NCI-H2171 treated with DMSO at 0.1 percent for 48 hours (cell line): ENCODE measurements around the gene CIDEA.
A peak's percentile ranks its signal among the peaks of the same experiment; 100 is the strongest.

Source experiments
- DNase-seq: peaks from one replicate; lab custom pipeline; 2025; lab: John Stamatoyannopoulos, UW

The CIDEA gene

GRCh38 chr18:12274793-12275192 lies 20.6 kb downstream of the CIDEA start:
- no peak for DNase-seq

DNA sequence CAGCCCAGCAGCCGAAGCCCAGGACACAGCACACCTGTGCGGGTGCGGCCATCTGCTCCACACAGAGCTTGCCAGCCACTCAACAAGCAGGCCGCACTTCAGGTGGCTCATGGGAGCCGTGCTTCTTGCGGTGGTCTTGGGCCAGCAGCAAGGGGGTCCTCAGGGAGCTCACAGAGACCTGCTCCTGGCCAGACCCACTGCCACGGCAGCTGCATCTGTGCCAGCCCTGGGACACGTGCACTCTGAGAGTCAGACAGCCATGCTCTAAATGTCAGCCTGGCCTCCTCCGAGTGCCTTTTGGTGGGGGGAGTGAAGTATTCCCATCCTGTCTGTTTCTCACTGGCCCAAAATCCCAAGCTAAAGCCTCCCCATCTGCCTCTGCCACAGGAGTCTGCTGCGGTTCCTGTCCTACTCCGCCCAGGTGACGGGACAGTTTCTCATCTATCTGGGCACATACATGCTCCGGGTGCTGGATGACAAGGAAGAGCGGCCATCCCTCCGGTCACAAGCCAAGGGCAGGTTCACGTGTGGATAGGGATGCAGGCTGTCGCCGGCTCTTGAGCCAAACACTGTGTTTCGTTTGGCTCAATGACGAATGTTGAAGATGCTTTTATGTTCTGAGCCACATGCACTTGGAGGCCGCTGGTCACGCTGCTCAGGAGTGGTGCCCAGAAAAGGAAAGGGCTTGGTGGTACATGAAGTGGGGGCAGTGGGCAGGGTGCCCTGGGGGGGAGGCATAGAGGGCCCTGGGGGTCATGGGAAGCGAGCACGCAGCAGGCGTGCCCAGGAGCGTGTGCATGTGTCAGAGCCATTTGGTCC lies 22.8 kb downstream of the CIDEA start:
- no peak for DNase-seq

- peak; percentile 9 for DNase-seq
These were observed 24.1 kb downstream of the CIDEA start for GRCh38 chr18:12278215-12278671.

DNA sequence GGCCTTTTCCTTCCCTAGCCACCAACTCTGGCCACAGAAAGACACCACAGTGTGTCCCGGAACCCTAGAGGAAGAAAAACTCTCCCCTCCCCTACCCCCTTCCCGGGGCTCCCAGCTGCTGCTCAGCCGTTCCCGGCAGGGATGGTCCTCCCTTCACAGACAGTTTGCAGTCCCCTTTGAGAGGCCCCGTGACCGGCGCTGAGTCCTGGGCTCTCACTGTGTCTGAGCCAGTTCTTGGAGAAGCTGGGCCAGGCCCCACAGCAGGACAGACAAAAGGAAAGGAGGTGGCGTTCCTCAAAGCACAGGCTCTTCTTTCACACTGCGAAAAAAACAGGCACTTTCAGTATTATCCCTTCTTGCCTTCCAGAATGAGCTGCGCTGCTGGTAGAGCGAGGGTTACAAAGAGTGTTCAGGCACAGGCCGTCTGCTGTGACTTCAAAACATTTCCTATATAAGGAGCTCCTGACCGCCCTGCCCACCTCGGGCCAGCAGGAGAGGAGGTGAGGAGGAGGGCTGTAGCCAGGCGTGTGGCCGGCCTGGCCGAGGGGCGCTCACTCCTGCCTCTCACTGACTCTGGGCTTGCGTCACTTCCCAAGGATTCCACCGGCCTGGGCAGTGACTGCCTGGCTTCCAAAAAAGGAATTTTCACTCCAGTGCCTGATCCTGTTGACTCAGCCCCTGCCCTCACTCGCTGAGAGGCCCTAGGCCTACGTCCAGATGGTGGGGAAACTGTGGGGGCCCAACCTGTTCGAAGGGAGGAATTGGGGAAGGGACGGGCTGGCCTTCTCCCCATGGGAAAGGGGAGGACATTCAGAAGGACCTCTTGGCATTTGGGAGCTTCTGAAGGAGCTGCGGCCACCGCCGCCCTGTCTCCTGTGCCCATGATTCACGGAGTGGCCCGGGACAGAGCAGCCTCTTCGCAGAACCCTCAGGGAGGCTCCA lies 24.9 kb downstream of the CIDEA start:
- DNase-seq = no peak

GRCh38 chr18:12279781-12280531 lies 25.8 kb downstream of the CIDEA start:
- no peak for DNase-seq

DNA sequence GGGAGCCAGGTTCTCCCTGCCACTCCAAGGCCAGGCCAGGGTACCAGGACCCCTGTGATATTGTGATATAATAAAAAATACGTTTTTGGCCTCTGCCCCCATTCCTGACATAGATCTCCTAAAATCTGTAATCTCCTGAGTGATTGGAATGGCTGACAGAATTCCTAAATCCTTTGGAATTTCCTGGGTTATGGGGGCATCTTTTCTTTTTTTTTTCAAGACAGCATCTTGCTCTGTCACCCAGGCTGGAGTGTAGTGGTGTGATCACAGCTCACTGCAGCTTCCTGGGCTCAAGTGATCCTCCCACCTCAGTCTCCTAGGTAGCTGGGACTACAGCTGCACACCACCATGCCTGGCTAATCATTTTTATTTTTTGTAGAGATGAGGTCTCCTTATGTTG lies 27.7 kb downstream of the CIDEA start:
- DNase-seq = no peak

DNA sequence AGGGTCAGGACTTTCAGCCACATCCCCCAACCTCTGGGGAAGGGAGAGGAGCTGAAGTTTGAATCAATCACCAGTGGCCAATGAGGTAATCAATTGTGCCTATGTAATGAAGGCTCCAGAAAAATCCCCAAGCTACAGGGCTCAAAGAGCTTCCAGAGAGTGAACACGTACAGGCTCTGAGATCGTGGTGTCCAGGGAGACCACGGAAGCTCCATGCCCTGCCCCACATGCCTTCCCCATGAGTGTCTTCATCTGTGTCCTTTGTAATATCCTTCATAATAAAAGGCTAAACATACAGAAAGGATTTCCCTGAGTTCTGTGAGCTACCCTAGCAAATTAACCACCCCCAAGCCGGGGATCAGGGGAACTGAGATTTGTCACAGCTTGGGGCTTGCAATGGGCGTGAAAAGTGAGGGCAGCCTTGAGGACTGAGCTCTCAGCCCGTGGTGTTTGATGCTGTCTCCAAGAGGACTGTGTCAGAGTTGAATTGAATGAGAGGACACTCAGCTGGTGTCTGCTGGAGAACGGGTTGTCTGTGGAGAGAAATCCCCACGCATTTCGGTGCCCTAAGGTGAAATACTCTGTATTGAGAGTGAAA lies 28.4 kb downstream of the CIDEA start:
- DNase-seq = no peak

- DNase-seq = no peak
These were observed 29.1 kb downstream of the CIDEA start for GRCh38 chr18:12283256-12283655.

GRCh38 chr18:12283666-12284065 lies 29.5 kb downstream of the CIDEA start:
- no peak for DNase-seq

- no peak for DNase-seq
These were observed 33.0 kb downstream of the CIDEA start for GRCh38 chr18:12287131-12287681.

- DNase-seq = peak; percentile 18
These were observed 33.7 kb downstream of the CIDEA start for GRCh38 chr18:12287684-12288402.

DNA sequence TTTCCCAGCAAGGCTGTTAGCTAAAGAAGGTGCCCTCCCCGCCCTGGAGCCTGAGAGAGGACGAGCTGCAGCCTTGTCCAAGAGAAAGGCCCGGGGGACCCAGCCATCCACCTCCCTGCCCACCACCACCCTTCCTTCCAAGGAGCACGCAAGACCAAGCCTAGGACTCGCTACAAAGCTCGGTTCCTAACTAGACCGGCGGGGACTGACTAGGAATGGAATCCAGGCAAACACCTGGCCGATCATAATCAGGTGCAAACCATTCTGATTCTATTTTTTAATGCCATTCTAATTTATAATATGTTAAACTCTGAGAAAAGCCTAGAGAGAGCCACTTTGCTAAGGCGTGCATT lies 34.2 kb downstream of the CIDEA start:
- no peak for DNase-seq

DNA sequence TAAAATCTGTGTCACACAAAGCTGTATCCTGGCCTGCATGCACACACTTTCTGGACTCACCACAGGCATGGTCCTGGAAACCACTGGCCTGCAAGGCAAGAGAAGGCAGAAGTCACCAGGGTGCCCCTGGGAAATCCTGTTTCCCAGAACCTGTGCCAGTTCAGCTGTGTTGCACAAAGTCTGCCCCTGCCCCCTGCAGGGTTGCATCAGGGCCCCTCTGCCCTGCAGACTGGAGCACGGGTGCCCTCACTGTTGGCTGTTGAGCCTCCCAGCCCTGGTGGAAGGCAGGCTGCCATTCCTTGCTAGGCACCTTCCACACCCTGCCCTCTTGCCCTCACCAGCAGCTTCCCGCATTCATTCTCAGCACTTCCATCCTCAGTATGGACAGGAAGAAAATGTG lies 35.9 kb downstream of the CIDEA start:
- DNase-seq = no peak

DNA sequence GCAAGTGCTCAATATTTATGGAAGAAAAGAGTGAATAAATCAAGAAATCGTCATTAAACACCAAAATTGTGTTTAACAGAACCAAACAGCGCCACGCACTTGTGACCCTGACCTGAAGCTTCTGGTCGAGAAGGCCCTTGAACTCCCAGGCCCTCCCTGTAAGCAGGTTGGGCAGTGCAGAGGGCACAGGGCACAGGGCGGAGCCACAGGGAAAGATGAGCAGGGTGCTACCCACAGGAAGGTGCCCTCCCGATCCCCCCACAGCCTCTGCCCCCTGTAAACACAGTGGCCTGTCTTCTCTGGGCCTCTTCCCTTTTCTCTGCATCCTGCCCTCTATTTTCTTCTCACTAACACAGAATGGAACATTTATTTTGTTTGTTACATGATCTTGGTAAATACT lies 37.0 kb downstream of the CIDEA start:
- DNase-seq = no peak

DNA sequence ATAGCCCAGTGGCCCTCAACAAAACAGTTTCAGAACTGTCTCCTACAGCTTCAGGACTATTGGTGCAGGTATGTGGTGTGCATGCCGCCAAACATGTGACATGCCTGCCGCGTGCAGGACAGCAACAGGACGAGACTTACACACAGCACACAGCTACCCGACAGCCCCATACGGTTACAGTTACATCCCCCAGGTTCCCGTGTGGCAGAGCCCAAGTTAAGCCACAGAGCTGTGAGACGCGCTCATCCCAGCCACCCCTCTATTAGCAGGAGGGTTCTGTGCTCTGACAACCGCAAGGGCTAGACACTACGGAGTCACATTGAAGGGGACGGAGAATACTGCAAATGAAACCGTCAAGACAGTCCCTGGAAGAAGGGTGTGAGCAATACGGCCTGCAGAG lies 37.5 kb downstream of the CIDEA start:
- DNase-seq = no peak

DNA sequence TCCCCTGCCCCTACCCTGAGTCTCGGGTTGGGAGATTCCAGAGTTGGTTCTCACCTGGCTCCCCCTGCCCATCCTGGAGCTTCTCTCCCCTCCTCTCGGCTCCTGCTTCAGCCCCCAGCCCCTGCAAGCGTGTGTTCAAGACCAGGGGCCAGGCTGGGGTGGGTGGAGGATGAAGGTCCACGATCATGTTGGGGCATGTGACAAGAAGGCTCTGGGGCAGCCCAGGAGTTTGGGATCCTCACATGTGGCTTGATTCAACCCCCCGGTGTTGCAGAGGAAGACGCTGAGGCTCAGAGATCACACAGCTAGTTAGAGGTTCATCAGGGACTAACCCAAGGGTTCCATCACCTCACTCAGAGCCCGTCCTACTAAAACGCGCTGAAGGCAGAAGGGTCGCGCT lies 39.7 kb downstream of the CIDEA start:
- DNase-seq = no peak

- DNase-seq = no peak
These were observed 41.4 kb downstream of the CIDEA start for GRCh38 chr18:12295389-12296086.

- DNase-seq = no peak
These were observed 41.9 kb downstream of the CIDEA start for GRCh38 chr18:12296087-12296403.

DNA sequence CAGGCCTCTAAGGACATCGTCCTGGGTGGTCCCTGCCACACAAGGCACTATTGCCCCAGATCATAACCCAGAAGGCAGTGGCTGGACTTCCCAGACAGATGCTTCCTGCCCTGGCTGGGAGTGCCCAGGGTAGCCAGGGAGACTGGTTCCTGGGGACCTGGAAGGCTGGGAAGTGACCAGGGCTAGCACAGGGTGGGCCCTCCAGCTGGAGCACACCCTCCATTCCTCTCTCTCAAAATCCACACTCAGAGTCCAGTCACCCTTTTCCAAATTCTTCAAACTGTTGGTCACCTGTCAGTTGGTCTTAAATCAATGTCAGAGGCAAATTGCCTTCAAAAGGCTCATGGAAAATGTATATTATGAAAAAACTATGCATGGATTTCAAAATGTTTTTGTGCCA lies 42.3 kb downstream of the CIDEA start:
- no peak for DNase-seq

DNA sequence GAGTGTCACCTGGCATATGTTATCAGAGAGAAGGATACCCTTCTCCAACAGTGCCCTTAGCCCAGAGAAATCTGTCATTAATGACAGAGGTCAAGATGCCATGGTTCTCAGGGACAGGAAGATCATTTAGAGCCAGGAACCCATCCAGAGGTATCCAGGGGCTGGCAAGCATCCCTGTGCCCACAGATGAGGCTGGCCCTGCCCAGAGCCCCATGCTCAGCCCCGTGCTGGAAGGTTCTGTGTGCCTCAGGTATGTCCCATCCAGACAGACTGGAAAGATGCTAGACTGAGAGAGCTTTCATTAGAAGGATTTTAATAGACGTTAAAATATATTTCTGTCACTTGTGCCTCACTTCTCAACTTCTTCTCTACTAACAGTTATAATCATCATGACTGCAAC lies 45.7 kb downstream of the CIDEA start:
- DNase-seq = no peak
